IMR-90 (cell line): ENCODE data around the gene CMIP. TPM values are rescaled to one million over a fixed set of nuclear protein-coding genes. Genes with fewer than 3 reads are reported as not detected.
A peak's percentile ranks its signal among the peaks of the same experiment; 100 is the strongest.

Experiments
- ATAC-seq: fragments of 200-7000 bp; cut with Tn5 transposase; 2 replicates; pipeline ENCODE4 v1.9.1; 2020; ENCODE audit warnings: low read depth, mild to moderate bottlenecking, moderate library complexity
- BruUV-seq: library from RNA; stranded (reverse); fragments of 400-500 nt; replicated peaks from 2 replicates; lab custom pipeline; 2021; lab: Mats Ljungman, UMichigan
- CTCF ChIA-PET: fragments of 300-600 bp; formaldehyde crosslinking; extraction: SDS; loops from one replicate; lab custom pipeline; 2021; ENCODE audit warnings: antibody characterized with exemption; lab: Yijun Ruan, JAX
- POLR2A ChIA-PET: fragments of 300-600 bp; sonication (Branson Sonifier 250); formaldehyde crosslinking; loops from one replicate; lab custom pipeline; 2022; ENCODE audit warnings: antibody characterized with exemption; ENCODE audit not compliant: unreplicated experiment; lab: Charles Lee
- DNase-seq: peaks from one replicate; pipeline ENCODE4 v3.0.0; 2013
- H2AFZ ChIP-seq: replicated peaks from 2 replicates; pipeline ENCODE3; 2013; ENCODE audit warnings: low read length, mild to moderate bottlenecking; ENCODE audit not compliant: poor library complexity
- H2AK5ac ChIP-seq: 2 replicates; pipeline ENCODE4 v1.6.1; 2013; ENCODE audit warnings: low read depth, low read length, inconsistent platforms
- H2AK9ac ChIP-seq: replicated peaks from 2 replicates; pipeline ENCODE3; 2013; ENCODE audit warnings: mild to moderate bottlenecking, low read depth, low read length, moderate library complexity; ENCODE audit not compliant: poor library complexity
- H2BK120ac ChIP-seq: 2 replicates; pipeline ENCODE4 v1.6.1; 2013; ENCODE audit warnings: low read depth, low read length, inconsistent platforms
- H2BK15ac ChIP-seq: 3 replicates; pipeline ENCODE4 v1.6.1; 2013; ENCODE audit warnings: low read depth, low read length, inconsistent platforms
- H2BK20ac ChIP-seq: 2 replicates; pipeline ENCODE4 v1.6.1; 2013; ENCODE audit warnings: low read depth, mild to moderate bottlenecking, inconsistent platforms, low read length, moderate library complexity
- H2BK5ac ChIP-seq: 2 replicates; pipeline ENCODE4 v1.6.1; 2013; ENCODE audit warnings: mild to moderate bottlenecking, low read depth, low read length, inconsistent platforms; ENCODE audit not compliant: poor library complexity, severe bottlenecking
- H3K14ac ChIP-seq: replicated peaks from 2 replicates; pipeline ENCODE4 v1.6.1; 2013; ENCODE audit warnings: low read depth, low read length, inconsistent platforms
- H3K18ac ChIP-seq: 2 replicates; pipeline ENCODE4 v1.6.1; 2013; ENCODE audit warnings: low read depth, low read length, control low read depth
- H3K23ac ChIP-seq: 2 replicates; pipeline ENCODE4 v1.6.1; 2013; ENCODE audit warnings: low read depth, low read length, inconsistent platforms
- H3K27ac ChIP-seq: 2 replicates; pipeline ENCODE4 v1.5.1; 2013; ENCODE audit warnings: mild to moderate bottlenecking, control low read depth, low read length; ENCODE audit not compliant: insufficient read depth
- H3K27me3 ChIP-seq: 2 replicates; pipeline ENCODE4 v1.6.1; 2013; ENCODE audit warnings: low read length; ENCODE audit not compliant: control insufficient read depth, insufficient read depth
- H3K36me3 ChIP-seq: 2 replicates; pipeline ENCODE4 v1.6.1; 2013; ENCODE audit warnings: low read length, mixed read lengths; ENCODE audit not compliant: control insufficient read depth, insufficient read depth
- H3K4ac ChIP-seq: 2 replicates; pipeline ENCODE4 v1.6.1; 2013; ENCODE audit warnings: low read depth, low read length, inconsistent platforms
- H3K4me1 ChIP-seq: 2 replicates; pipeline ENCODE4 v1.6.1; 2013; ENCODE audit warnings: low read length, mixed read lengths; ENCODE audit not compliant: control insufficient read depth, insufficient read depth
- H3K4me2 ChIP-seq: 2 replicates; pipeline ENCODE4 v1.6.1; 2013; ENCODE audit warnings: low read depth, mild to moderate bottlenecking, control low read depth, low read length, moderate library complexity
- H3K4me3 ChIP-seq: 2 replicates; pipeline ENCODE4 v1.5.1; 2013; ENCODE audit warnings: low read depth, mild to moderate bottlenecking, control low read depth, low read length, moderate library complexity; ENCODE audit not compliant: insufficient read depth
- H3K56ac ChIP-seq: 2 replicates; pipeline ENCODE4 v1.6.1; 2013; ENCODE audit warnings: low read length, inconsistent platforms; ENCODE audit not compliant: insufficient read depth; ENCODE audit errors: extremely low read depth
- H3K79me1 ChIP-seq, 2 experiments: 2 replicates each; pipeline ENCODE4 v1.6.1; 2013; ENCODE audit warnings: low read length in 2 of 2, inconsistent platforms in 1 of 2, low read depth in 1 of 2
- H3K9ac ChIP-seq: 2 replicates; pipeline ENCODE4 v1.6.1; 2013; ENCODE audit warnings: low read depth, low read length, control low read depth
- H3K9me1 ChIP-seq: 2 replicates; pipeline ENCODE4 v1.6.1; 2013; ENCODE audit warnings: low read length, inconsistent platforms; ENCODE audit not compliant: insufficient read depth
- H3K9me3 ChIP-seq: 2 replicates; pipeline ENCODE4 v1.6.1; 2013; ENCODE audit warnings: low read length; ENCODE audit not compliant: control insufficient read depth, insufficient read depth
- H4K20me1 ChIP-seq: 2 replicates; pipeline ENCODE4 v1.6.1; 2013; ENCODE audit warnings: low read length, inconsistent platforms; ENCODE audit not compliant: insufficient read depth
- H4K5ac ChIP-seq: 2 replicates; pipeline ENCODE4 v1.6.1; 2013; ENCODE audit warnings: mild to moderate bottlenecking, low read depth, low read length, control low read depth
- H4K8ac ChIP-seq, 2 experiments: 2 replicates each; pipeline ENCODE4 v1.6.1; 2013; ENCODE audit warnings: low read depth in 2 of 2, low read length in 2 of 2, control low read depth in 1 of 2, inconsistent platforms in 1 of 2
- H4K91ac ChIP-seq: 2 replicates; pipeline ENCODE4 v1.6.1; 2013; ENCODE audit warnings: low read depth, low read length, inconsistent platforms; ENCODE audit not compliant: insufficient read depth
- CEBPB ChIP-seq: IDR thresholded peaks from 2 replicates; pipeline ENCODE4 v1.6.1; 2012; ENCODE audit warnings: low read depth, low read length, improper control_type of control experiment
- CHD1 ChIP-seq: IDR thresholded peaks from 2 replicates; pipeline ENCODE4 v1.6.1; 2012; ENCODE audit warnings: low read depth, low read length, improper control_type of control experiment
- CTCF ChIP-seq: conservative IDR thresholded peaks from 2 replicates; pipeline ENCODE4 v1.5.1; 2012; ENCODE audit warnings: mild to moderate bottlenecking, low read depth, low read length, improper control_type of control experiment
- FOS ChIP-seq: fragments of 150-350 bp; IDR thresholded peaks from 2 replicates; pipeline ENCODE4 v1.6.1; 2016; ENCODE audit warnings: low read depth, low read length
- MAFK ChIP-seq: IDR thresholded peaks from 2 replicates; pipeline ENCODE4 v1.6.1; 2012; ENCODE audit warnings: low read depth, low read length, improper control_type of control experiment
- MAZ ChIP-seq: IDR thresholded peaks from 2 replicates; pipeline ENCODE4 v1.6.1; 2012; ENCODE audit warnings: low read depth, mild to moderate bottlenecking, low read length, improper control_type of control experiment, moderate library complexity, borderline replicate concordance
- MXI1 ChIP-seq: IDR thresholded peaks from 2 replicates; pipeline ENCODE4 v1.6.1; 2012; ENCODE audit warnings: low read depth, mild to moderate bottlenecking, low read length, moderate library complexity, borderline replicate concordance
- NFE2L2 ChIP-seq: fragments of 150-350 bp; IDR thresholded peaks from 2 replicates; pipeline ENCODE4 v1.6.1; 2016; ENCODE audit warnings: low read depth, mild to moderate bottlenecking, low read length
- POLR2A ChIP-seq: IDR thresholded peaks from 2 replicates; pipeline ENCODE4 v1.6.1; 2012; ENCODE audit warnings: mild to moderate bottlenecking, low read depth, low read length
- RAD21 ChIP-seq: IDR thresholded peaks from 2 replicates; pipeline ENCODE4 v1.6.1; 2012; ENCODE audit warnings: low read length, improper control_type of control experiment
- RFX5 ChIP-seq: IDR thresholded peaks from 2 replicates; pipeline ENCODE4 v1.8.0; 2012; ENCODE audit warnings: low read depth, mild to moderate bottlenecking, low read length, moderate library complexity
- SMC3 ChIP-seq: fragments of 150-350 bp; IDR thresholded peaks from 2 replicates; pipeline ENCODE4 v1.6.1; 2016; ENCODE audit warnings: low read depth, mild to moderate bottlenecking, antibody characterized with exemption, low read length, moderate library complexity
- whole genome bisulfite sequencing, 2 experiments: methylation state at CpG; one replicate each; pipeline versions ENCODE4 v1.1.5 to v1.1.7; 2013; ENCODE audit warnings: missing lambda C conversion rate in 2 of 2; ENCODE audit not compliant: insufficient read length in 1 of 2; ENCODE audit errors: extremely low coverage in 2 of 2; 5-methylcytosine and 5-hydroxymethylcytosine counted together
- dilution Hi-C: fragments of 300-500 bp; cut with HindIII; formaldehyde crosslinking; loops from one replicate; pipeline ENCODE4 v1.14.3; 2018; ENCODE audit warnings: low sequenced_read_pairs; ENCODE audit not compliant: unreplicated experiment
- in situ Hi-C: fragments of 300-500 bp; cut with MboI; formaldehyde crosslinking; loops from 3 replicates; pipeline ENCODE4 v1.14.3; 2019; ENCODE audit warnings: low sequenced_read_pairs, inconsistent platforms, mixed read lengths
- intact Hi-C: fragments of 100-400 bp; cut with micrococcal nuclease; formaldehyde crosslinking; loops from 2 replicates; pipeline ENCODE4 v1.10.0; 2022
- polyA plus RNA-seq, 3 experiments: library from polyadenylated mRNA; depleted of rRNA; stranded (reverse); fragments of >200 nt; gene quantifications; 2 replicates each; pipeline ENCODE4 v1.2.3, GENCODE V29; 2012; ENCODE audit warnings: low replicate concordance in 1 of 3
- total RNA-seq: library from RNA; depleted of rRNA; stranded (reverse); fragments of >200 nt; gene quantifications from 2 replicates; pipeline ENCODE4 v1.2.3, GENCODE V29; 2012
- TF ChIP-seq, protein P1 (sequence below): fragments of 150-350 bp; IDR thresholded peaks from 2 replicates; pipeline ENCODE4 v1.6.1; 2016; ENCODE audit warnings: low read depth, mild to moderate bottlenecking, low read length, moderate library complexity, borderline replicate concordance
- TF ChIP-seq, protein P2 (sequence below): fragments of 150-350 bp; IDR thresholded peaks from 2 replicates; pipeline ENCODE4 v1.6.1; 2017; ENCODE audit warnings: mild to moderate bottlenecking, antibody characterized with exemption, low read length, low read depth

The CMIP gene
- total and polyA plus RNA-seq, 2 of the 4 experiments (the other 2 are of a cell fraction), result 3.2 to 11.6 TPM

DNA sequence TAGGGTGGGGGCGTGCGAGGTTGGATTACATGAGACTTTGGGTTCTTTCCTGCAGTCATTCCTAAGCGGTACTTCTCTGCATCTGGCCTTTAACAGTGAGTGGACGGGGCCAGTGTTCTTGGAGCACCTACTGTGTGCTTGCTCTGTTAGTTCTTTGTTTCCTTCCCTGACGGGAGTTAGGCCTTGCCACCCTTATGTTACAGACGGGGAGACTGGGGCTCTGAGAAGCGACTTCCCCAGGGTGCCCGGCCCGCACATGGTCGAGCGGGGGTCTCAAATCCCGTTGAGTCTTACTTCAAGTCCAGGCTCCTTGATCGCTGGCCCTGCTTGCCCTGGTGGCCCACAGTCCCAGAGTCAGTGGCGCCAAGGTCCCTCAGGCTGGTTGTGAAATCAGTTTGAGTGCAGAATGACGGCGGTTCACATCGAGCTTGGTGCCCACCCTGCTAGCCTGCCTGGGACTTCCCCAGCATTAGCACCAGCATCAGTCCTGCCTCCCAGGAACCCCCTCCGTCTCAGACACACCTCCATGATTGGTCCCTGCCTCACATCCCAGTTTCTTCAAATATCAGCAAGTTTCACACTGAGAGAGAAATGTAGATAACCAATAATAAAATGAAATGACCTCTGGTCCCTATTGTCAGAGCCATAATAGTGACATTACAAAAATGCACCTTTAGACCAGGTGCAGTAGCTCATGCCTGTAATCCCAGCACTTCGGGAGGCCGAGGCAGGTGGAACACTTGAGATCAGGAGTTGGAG is 128.0 kb downstream of the CMIP start:
- Histone ChIP-seq H3K36me3 (no peaks in the 10 kb centered on the region), H4K5ac (no peak overlapping the region), H4K8ac (no peak overlapping the region), H3K9ac (no peak overlapping the region), H4K20me1 (peaks cover 60% of the 10 kb centered on the region), H3K9me1 (peaks cover 26% of the 10 kb centered on the region), H3K4me3 (no peak overlapping the region), H3K4me1 (peaks cover 7% of the 10 kb centered on the region), H2BK20ac (no peak overlapping the region), H4K91ac (no peak overlapping the region), H2BK5ac (no peak overlapping the region), H3K27me3 (no peaks in the 10 kb centered on the region), H2BK15ac (no peak overlapping the region), H3K4me2 (no peak overlapping the region), H3K27ac (no peak overlapping the region), H3K56ac (no peak overlapping the region), H3K9me3 (no peaks in the 10 kb centered on the region), H3K23ac (no peak overlapping the region), H3K79me1 (peaks cover 30 to 64% of the 10 kb centered on the region in 2 experiments), H3K14ac (no peak overlapping the region), H3K18ac (no peak overlapping the region), H2AFZ (no peak overlapping the region), H3K4ac (no peak overlapping the region), H2AK9ac (peak overlapping the region; percentile 52), H2BK120ac (no peak overlapping the region), H2AK5ac (no peak overlapping the region)
- dilution Hi-C loops, result no loop called here
- intact Hi-C loops, result no loop called here
- DNase-seq (no peak), ATAC-seq (no peak)
- in situ Hi-C loops, result no loop called here
- WGBS, 2 experiments, result 83% methylated on average over 11 of the region's 20 CpGs; no CpG with 5 or more reads in 1 of the 2 experiments
- ChIA-PET POLR2A (no interaction called here), CTCF (no interaction called here)
- BruUV-seq, result no TSS peak
- TF ChIP-seq SMC3 (no peak), MAZ (no peak), MXI1 (no peak), RAD21 (no peak), MAFK (no peak), RFX5 (no peak), FOS (no peak), CEBPB (no peak), CHD1 (no peak), CTCF (no peak), POLR2A (no peak), NFE2L2 (no peak)
- TF ChIP-seq, protein P1, sequence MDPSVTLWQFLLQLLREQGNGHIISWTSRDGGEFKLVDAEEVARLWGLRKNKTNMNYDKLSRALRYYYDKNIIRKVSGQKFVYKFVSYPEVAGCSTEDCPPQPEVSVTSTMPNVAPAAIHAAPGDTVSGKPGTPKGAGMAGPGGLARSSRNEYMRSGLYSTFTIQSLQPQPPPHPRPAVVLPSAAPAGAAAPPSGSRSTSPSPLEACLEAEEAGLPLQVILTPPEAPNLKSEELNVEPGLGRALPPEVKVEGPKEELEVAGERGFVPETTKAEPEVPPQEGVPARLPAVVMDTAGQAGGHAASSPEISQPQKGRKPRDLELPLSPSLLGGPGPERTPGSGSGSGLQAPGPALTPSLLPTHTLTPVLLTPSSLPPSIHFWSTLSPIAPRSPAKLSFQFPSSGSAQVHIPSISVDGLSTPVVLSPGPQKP, result no peak
- TF ChIP-seq, protein P2, sequence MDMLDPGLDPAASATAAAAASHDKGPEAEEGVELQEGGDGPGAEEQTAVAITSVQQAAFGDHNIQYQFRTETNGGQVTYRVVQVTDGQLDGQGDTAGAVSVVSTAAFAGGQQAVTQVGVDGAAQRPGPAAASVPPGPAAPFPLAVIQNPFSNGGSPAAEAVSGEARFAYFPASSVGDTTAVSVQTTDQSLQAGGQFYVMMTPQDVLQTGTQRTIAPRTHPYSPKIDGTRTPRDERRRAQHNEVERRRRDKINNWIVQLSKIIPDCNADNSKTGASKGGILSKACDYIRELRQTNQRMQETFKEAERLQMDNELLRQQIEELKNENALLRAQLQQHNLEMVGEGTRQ, result no peak
